HG03460 (cell line): ENCODE results near the gene KATNB1.
"Not testable (repeated sequence)": the region's sequence is repeated elsewhere in the genome, so short reads cannot be mapped to it uniquely, and the experiment has no call there.

Source experiments
- ATAC-seq: cut with Tn5 transposase; IDR thresholded peaks from one replicate; pipeline ENCODE4 v1.9.1; 2021; ENCODE audit not compliant: unreplicated experiment

Gene KATNB1

GRCh38 chr16:57766714-57767348 lies 31.3 kb downstream of the KATNB1 start:
- ATAC-seq, result no peak

- ATAC-seq, result no peak
These were observed 34.1 kb downstream of the KATNB1 start for GRCh38 chr16:57769541-57770145.

- no peak for ATAC-seq
These were observed 34.8 kb downstream of the KATNB1 start for GRCh38 chr16:57770361-57770760.

GRCh38 chr16:57771141-57771785 lies 35.7 kb downstream of the KATNB1 start:
- no peak for ATAC-seq

GRCh38 chr16:57773019-57773418 lies 37.4 kb downstream of the KATNB1 start:
- ATAC-seq, result no peak

GRCh38 chr16:57773655-57774295 lies 38.2 kb downstream of the KATNB1 start:
- ATAC-seq, result no peak

GRCh38 chr16:57774705-57775285 lies 39.2 kb downstream of the KATNB1 start:
- no peak for ATAC-seq

GRCh38 chr16:57775661-57776469 lies 40.3 kb downstream of the KATNB1 start:
- ATAC-seq, result no peak

GRCh38 chr16:57778658-57779057 lies 43.1 kb downstream of the KATNB1 start:
- ATAC-seq, result no peak

- ATAC-seq, result not testable (repeated sequence)
These were observed 44.3 kb downstream of the KATNB1 start for GRCh38 chr16:57779836-57780235.

GRCh38 chr16:57781349-57781740 lies 45.8 kb downstream of the KATNB1 start:
- ATAC-seq, result no peak

- ATAC-seq, result no peak
These were observed 46.4 kb downstream of the KATNB1 start for GRCh38 chr16:57781741-57782606.

GRCh38 chr16:57782607-57783055 lies 47.1 kb downstream of the KATNB1 start:
- not testable (repeated sequence) for ATAC-seq

GRCh38 chr16:57783116-57783515 lies 47.5 kb downstream of the KATNB1 start:
- ATAC-seq, result no peak

- no peak for ATAC-seq
These were observed 48.3 kb downstream of the KATNB1 start for GRCh38 chr16:57783883-57784282.

GRCh38 chr16:57784334-57784733 lies 48.8 kb downstream of the KATNB1 start:
- no peak for ATAC-seq

- ATAC-seq, result no peak
These were observed 49.8 kb downstream of the KATNB1 start for GRCh38 chr16:57785385-57785784.

- ATAC-seq, result no peak
These were observed 50.4 kb downstream of the KATNB1 start for GRCh38 chr16:57785924-57786323.

- no peak for ATAC-seq
These were observed 51.3 kb downstream of the KATNB1 start for GRCh38 chr16:57786632-57787518.
